Measurements from ENCODE around the gene ACOX3.
A peak's percentile ranks its signal among the peaks of the same experiment; 100 is the strongest.

The ACOX3 gene

DNA sequence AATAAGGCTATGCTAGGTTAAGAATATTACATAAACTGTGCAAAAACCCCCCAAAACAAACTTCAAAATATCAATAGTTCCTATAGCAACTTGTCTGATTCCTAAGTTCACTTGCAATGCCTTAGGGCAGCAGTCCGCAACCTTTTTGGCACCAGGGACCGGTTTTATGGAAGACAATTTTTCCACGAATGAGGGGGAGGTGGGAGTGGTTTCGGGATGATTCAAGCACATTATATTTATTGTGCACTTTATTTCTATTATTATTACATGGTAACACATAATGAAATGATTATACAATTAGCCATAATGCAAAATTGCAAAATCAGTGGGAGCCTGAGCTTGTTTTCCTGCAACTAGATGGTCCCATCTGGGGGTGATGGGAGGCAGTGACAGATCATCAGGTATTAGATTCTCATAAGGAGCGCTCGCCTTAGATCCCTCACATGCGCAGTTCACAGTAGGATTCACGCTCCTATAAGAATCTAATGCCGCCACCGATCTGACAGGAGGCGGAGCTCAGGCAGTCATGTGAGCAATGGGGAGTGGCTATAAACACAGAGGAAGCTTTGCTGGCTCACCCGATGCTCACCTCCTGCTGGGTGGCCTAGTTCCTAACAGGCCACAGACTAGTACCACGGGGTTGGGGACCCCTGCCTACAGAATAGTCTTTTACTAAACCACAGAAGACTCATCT lies 39.7 kb downstream of the ACOX3 start:
- no peak overlapping the region for H3K27ac Mint-ChIP-seq
- H3K27me3 Mint-ChIP-seq = no peaks in the 10 kb centered on the region
- H3K36me3 Mint-ChIP-seq = no peaks in the 10 kb centered on the region
- no peak overlapping the region for H3K4me3 Mint-ChIP-seq
- no peaks in the 10 kb centered on the region for H3K4me1 Mint-ChIP-seq
- no peaks in the 10 kb centered on the region for H3K9me3 Mint-ChIP-seq
- CTCF ChIA-PET = interaction anchor here (1.3 to 4.0 kb wide), 3 partner anchors 134 to 224 kb away, joined by 8 to 25 read pairs (median 24); no protein-coding TSS in a partner anchor
- DNase-seq = no peak

DNA sequence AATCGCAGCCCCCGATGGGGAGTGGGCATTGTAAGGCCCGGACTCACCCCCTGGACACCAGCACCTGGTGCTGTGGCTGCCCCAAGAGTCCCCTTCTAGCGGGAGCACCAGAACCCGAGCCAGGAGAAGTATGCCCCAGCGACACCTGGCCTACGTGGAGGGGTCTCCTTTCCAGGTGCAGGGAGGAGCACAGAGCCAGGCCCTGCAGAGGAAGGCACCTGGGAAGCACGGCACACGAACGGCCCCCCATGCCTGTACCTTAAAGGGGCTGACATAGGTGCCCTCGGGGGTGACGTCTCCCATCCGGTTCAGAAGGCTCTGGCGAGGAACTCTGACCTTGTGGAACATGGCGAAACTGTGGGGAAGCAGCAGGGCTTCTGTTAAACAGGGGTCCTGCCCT lies 41.2 kb downstream of the ACOX3 start:
- CTCF ChIA-PET = interaction anchor here (1.3 kb wide), 1 partner anchor 10 kb away, joined by 4 read pairs; no protein-coding TSS in a partner anchor
- DNase-seq = no peak
- Mint-ChIP-seq H3K27me3 (no peaks in the 10 kb centered on the region), H3K36me3 (no peaks in the 10 kb centered on the region), H3K9me3 (no peaks in the 10 kb centered on the region), H3K27ac (no peak overlapping the region), H3K4me3 (no peak overlapping the region), H3K4me1 (no peaks in the 10 kb centered on the region)

DNA sequence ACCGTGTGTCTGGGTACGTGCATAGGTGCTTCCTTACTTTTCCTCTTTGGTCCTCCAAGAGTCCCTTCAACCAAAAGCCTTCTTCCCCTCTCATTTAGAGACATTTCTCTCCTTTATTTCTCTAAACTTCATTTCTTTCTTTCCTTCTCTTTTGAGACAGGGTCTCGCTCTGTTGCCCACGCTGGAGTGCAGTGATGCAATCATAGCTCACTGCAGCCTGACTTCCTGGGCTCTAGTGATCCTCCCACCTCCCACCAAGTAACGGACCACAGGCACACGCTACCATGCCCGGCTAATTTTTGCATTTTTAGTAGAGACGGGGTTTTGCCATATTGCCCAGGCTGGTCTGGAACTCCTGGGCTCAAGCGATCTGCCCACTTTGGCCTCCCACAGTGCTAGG lies 42.2 kb downstream of the ACOX3 start:
- no peaks in the 10 kb centered on the region for H3K4me1 Mint-ChIP-seq
- H3K9me3 Mint-ChIP-seq = no peaks in the 10 kb centered on the region
- H3K27ac Mint-ChIP-seq = no peak overlapping the region
- H3K27me3 Mint-ChIP-seq = no peaks in the 10 kb centered on the region
- no peaks in the 10 kb centered on the region for H3K36me3 Mint-ChIP-seq
- H3K4me3 Mint-ChIP-seq = no peak overlapping the region
- no peak for DNase-seq
- CTCF ChIA-PET = interaction anchor here (1.3 kb wide), 1 partner anchor 11 kb away, joined by 4 read pairs; no protein-coding TSS in a partner anchor

DNA sequence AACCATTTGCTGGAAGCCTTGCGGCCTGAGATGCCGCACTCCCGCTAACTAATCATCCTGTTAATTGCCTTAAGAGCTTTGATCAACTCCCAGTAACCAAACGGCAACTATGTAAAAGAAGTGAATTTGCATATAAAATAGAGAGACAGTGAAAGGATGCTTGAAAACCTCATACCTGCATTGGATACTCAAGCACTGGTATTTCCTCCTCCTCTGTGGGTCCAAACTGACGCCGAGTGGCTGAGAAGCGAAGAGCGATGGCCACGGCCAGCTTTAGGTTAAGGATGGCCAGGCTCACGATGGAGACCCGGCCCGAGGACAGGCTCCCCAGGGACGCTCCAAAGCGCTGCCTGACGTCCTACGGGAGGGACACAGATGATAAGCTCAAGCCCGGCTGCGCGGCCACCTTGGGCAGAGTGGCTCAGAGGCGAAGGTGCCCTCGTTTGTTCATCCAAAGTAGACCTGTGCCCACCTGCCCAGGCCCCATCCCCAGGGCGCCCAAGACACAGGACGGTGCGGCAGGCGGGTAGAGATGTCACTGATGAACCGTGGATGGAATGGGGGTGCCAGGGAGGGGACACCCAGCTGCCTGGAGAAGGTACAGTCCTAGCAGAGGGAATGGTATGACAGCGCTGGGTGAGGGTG lies 43.6 kb downstream of the ACOX3 start:
- Mint-ChIP-seq H3K4me3 (no peak overlapping the region), H3K27ac (no peak overlapping the region), H3K36me3 (no peaks in the 10 kb centered on the region), H3K4me1 (no peaks in the 10 kb centered on the region), H3K9me3 (no peaks in the 10 kb centered on the region), H3K27me3 (no peaks in the 10 kb centered on the region)
- no peak for DNase-seq
- CTCF ChIA-PET = interaction anchor here (1.6 kb wide), 1 partner anchor 11 kb away, joined by 3 read pairs; no protein-coding TSS in a partner anchor

DNA sequence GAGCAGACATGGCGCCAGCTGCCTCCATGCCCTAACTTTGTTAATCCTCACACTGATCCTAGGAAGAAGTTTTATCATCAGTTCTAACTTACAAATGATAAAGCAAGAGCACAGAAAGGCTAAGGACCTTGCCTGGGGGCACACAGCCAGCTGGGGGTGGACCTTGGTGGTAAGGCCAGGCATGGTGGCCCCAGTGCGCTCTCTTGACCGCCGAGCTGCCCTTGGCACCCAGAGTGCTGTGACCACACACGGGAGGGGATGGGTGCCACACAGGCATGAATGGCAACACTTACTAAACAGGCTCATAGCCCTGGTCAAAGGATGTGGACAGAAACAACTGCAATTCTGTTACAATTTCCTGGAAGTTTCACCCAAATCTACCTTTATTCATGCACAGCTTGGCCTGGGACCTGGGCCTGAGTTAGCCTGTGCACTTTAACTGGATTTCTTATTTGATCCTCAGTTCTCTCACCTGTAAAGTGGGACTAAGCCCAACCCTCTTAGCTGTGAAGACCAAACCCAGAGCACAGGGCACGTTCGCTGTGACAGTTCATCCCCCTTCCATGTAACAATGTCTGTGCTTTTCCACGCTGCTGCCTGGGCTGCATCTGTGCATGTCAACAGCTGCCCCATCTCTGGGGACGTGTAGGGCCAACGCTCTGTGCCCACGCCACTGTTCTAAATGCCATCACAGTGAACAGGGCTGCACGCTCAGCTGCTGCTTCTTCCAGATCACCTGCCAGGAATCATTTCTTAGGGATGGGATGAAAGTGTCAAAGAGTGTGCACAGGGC lies 44.8 kb downstream of the ACOX3 start:
- Mint-ChIP-seq H3K9me3 (no peaks in the 10 kb centered on the region), H3K36me3 (no peaks in the 10 kb centered on the region), H3K4me1 (no peaks in the 10 kb centered on the region), H3K27ac (no peak overlapping the region), H3K27me3 (no peaks in the 10 kb centered on the region), H3K4me3 (no peak overlapping the region)
- no peak for DNase-seq
- CTCF ChIA-PET = interaction anchor here (1.6 kb wide), 1 partner anchor 12 kb away, joined by 3 read pairs; no protein-coding TSS in a partner anchor

DNA sequence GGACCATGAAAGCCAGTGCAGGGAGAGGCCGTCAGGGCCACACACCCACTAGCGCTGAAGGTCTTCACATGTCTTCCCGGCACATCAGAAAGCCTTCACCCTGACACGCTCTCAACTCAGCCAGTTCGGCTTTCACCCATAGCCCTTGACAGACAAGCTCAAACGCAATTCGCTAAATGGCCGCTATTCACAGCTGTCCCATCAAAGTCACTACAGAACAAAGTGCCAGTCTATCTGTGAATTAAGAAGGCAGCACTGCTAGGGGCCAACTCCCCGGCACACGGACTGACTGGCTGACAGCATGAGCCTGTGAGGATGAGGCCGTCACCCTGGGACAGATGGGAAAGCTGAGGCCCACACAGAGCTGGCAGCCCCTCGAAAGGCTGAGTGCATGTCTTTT lies 45.7 kb downstream of the ACOX3 start:
- no peak overlapping the region for H3K27ac Mint-ChIP-seq
- CTCF ChIA-PET = no interaction called here
- H3K27me3 Mint-ChIP-seq = no peaks in the 10 kb centered on the region
- H3K36me3 Mint-ChIP-seq = no peaks in the 10 kb centered on the region
- no peak for DNase-seq
- no peak overlapping the region for H3K4me3 Mint-ChIP-seq
- no peaks in the 10 kb centered on the region for H3K9me3 Mint-ChIP-seq
- no peaks in the 10 kb centered on the region for H3K4me1 Mint-ChIP-seq

DNA sequence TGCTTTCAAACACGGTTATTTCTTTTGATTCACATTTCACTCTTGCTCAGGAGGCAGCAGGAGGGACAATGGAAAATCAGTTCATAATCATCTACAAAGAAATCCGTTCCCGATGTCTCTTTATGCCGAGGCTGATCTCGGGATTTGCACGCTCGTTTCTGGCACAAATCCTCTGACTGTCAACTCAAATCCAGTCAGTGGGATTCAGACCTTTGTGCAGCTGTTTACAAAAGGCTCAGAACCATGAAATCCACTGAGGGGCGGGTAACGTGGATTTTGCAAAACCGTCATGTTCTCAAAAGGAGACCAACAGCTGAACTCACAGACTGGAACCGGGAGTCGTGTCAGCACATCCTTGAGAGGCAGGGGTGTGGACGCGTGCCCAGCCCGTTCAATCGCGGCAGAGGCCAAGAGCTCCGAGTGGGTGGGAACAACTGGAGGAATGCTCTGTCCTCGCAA lies 46.4 kb downstream of the ACOX3 start:
- Mint-ChIP-seq H3K36me3 (no peaks in the 10 kb centered on the region), H3K4me3 (no peak overlapping the region), H3K27me3 (no peaks in the 10 kb centered on the region), H3K9me3 (no peaks in the 10 kb centered on the region), H3K27ac (no peak overlapping the region), H3K4me1 (no peaks in the 10 kb centered on the region)
- DNase-seq = no peak
- CTCF ChIA-PET = no interaction called here

DNA sequence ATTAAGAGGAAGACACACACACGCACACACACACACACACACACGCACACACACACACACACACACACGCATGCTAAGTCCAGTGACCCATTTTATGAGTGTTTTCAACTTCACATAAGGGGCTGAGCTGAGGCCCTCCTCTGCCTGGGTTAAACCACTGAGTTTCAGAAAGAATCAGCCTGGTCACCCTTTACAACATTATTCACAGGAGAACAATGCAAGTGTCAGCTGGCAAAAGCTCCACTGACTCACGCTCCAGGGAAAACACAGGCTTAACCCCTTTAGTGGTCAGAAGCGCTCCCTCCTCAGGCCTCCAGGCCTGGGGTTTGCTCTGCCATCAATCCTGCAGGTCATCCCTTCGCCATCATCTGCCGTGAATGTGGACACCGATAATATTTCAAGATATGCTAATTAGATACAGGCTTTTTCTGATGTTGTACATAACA lies 46.9 kb downstream of the ACOX3 start:
- no peaks in the 10 kb centered on the region for H3K4me1 Mint-ChIP-seq
- H3K27ac Mint-ChIP-seq = no peak overlapping the region
- no peaks in the 10 kb centered on the region for H3K27me3 Mint-ChIP-seq
- H3K4me3 Mint-ChIP-seq = no peak overlapping the region
- H3K36me3 Mint-ChIP-seq = no peaks in the 10 kb centered on the region
- no peaks in the 10 kb centered on the region for H3K9me3 Mint-ChIP-seq
- DNase-seq = no peak
- CTCF ChIA-PET = no interaction called here

DNA sequence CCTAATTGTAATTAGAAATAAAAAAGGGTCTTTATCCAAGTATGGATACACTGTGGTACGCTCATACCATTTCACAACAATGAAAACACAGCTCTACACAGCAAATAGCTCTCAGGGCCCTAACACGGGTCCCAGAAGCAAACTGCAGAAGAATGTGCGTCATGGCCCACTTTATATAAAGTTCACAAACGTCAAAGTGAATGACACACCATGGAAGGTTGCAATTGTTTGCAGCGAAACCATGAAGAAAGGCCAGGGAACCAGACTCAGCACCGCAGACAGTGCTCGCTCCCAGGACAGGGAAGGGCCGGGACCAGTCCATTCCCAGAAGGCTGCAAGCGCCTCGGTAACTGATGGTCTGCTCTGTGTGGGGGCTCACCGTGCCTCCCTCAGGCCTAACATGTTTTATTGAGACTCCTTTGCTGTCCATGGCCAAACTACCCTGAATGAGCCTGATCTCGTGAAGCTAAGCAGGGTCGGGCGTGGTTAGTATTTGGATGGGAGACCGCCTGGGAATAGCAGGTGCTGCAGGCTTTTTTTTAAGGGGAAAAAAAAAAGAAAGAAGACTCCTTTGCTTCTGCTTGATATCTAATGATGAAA lies 47.8 kb downstream of the ACOX3 start:
- Mint-ChIP-seq H3K9me3 (no peaks in the 10 kb centered on the region), H3K4me1 (no peaks in the 10 kb centered on the region), H3K27me3 (no peaks in the 10 kb centered on the region), H3K27ac (no peak overlapping the region), H3K4me3 (no peak overlapping the region), H3K36me3 (no peaks in the 10 kb centered on the region)
- DNase-seq = no peak
- CTCF ChIA-PET = interaction anchor here (1.0 to 1.3 kb wide), 3 partner anchors 9 to 216 kb away, joined by 3 to 4 read pairs (median 4); no protein-coding TSS in a partner anchor

DNA sequence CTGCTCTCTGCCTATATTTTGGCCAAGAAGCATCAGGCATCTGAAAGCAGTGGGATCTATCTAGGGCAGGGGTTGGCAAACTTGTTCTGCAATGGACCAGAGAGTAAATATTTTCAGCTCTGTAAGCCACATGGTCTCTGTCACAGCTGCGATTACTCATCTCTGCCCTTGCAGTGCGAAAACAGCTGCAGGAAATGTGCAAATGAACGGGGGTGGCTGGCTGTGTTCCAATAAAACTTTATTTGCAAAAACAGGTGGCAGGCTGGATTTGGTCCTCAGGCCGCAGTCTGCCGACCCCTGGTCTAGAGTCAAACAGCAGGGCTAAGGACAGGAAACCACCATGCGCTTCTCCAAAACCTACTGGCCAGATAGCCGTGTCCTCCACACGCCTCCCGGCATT lies 48.6 kb downstream of the ACOX3 start:
- H3K4me3 Mint-ChIP-seq = no peak overlapping the region
- no peaks in the 10 kb centered on the region for H3K9me3 Mint-ChIP-seq
- H3K4me1 Mint-ChIP-seq = no peaks in the 10 kb centered on the region
- CTCF ChIA-PET = interaction anchor here (1.0 to 1.3 kb wide), 4 partner anchors 10 to 215 kb away, joined by 3 to 4 read pairs (median 4); no protein-coding TSS in a partner anchor
- no peaks in the 10 kb centered on the region for H3K36me3 Mint-ChIP-seq
- DNase-seq = no peak
- H3K27me3 Mint-ChIP-seq = no peaks in the 10 kb centered on the region
- no peak overlapping the region for H3K27ac Mint-ChIP-seq

DNA sequence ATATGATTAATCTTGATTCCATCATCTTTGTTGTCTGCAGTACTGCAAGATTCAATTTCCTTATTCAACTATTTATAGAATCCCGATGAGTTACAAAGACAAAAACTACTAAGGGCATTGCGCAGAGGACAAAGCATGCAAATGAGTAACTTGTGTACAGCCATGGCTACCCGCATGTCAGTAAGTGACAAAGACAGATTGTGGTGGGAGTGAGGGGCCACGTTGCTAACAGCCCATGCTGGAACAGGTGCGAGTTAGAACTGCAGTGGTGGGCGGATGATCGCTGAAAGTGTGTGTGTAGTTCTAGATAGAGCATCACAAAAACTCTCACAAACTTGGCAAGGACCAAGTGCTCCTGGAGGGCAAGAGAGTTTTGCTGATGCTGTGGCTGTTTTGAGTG lies 49.5 kb downstream of the ACOX3 start:
- no peak overlapping the region for H3K27ac Mint-ChIP-seq
- H3K9me3 Mint-ChIP-seq = no peaks in the 10 kb centered on the region
- CTCF ChIA-PET = interaction anchor here (1.1 to 1.3 kb wide), 3 partner anchors 13 to 214 kb away, joined by 3 to 4 read pairs (median 4); no protein-coding TSS in a partner anchor
- H3K27me3 Mint-ChIP-seq = no peaks in the 10 kb centered on the region
- H3K36me3 Mint-ChIP-seq = no peaks in the 10 kb centered on the region
- no peak overlapping the region for H3K4me3 Mint-ChIP-seq
- no peak for DNase-seq
- H3K4me1 Mint-ChIP-seq = no peaks in the 10 kb centered on the region

DNA sequence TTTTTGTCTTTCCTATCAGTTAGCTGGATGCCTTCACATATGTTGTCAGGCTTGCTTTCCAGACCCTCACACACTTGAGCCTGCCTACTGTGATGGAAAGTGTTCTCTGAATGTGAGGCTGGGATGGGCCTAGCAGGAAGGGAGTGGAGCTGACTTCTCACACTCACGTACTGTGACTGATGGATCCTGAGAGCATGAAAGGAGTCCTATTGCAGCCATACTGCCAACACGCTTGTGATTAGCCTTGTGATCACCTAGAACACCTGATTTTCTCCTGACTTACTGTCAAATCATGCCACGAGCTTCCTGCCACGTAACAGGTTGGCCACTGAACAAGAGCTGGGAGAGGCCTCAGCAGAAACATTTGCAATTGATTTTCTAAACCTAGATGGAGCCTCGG lies 49.9 kb downstream of the ACOX3 start:
- H3K9me3 Mint-ChIP-seq = no peaks in the 10 kb centered on the region
- CTCF ChIA-PET = interaction anchor here (1.3 kb wide), 1 partner anchor 147 kb away, joined by 3 read pairs; no protein-coding TSS in a partner anchor
- no peaks in the 10 kb centered on the region for H3K36me3 Mint-ChIP-seq
- DNase-seq = no peak
- no peaks in the 10 kb centered on the region for H3K27me3 Mint-ChIP-seq
- H3K4me3 Mint-ChIP-seq = no peak overlapping the region
- H3K27ac Mint-ChIP-seq = peak overlapping the region; percentile 39
- no peaks in the 10 kb centered on the region for H3K4me1 Mint-ChIP-seq

DNA sequence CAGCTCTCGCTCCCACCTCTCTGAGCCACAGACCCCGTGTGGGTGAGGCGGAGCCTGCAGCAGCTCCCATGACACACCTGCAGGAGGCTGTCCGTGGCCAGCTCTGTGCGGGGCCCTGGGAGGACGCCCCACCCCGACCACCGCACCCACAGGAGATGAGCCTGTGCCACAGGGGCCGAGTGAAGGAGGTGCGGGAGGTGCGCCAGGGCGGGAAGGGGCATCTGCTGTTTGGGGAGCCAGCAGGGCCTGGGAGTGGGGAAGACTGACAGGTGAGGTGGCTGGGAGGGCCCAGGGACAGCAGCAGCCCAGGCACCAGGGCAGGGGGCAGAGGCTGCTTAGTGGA lies 52.0 kb downstream of the ACOX3 start:
- CTCF ChIA-PET = no interaction called here
- no peaks in the 10 kb centered on the region for H3K27me3 Mint-ChIP-seq
- H3K9me3 Mint-ChIP-seq = no peaks in the 10 kb centered on the region
- no peak overlapping the region for H3K27ac Mint-ChIP-seq
- no peaks in the 10 kb centered on the region for H3K36me3 Mint-ChIP-seq
- H3K4me1 Mint-ChIP-seq = no peaks in the 10 kb centered on the region
- no peak for DNase-seq
- no peak overlapping the region for H3K4me3 Mint-ChIP-seq

Measured in activated naive CD4-positive, alpha-beta T cell treated with anti-CD3 and anti-CD28 coated beads, Interleukin-2, amount 10 ng/mL, durations not matched to agents 7 days and 5 days (primary cell).